Measurements from ENCODE around the gene CACNG3.

CACNG3 gene

GRCh38 chr16:24349320-24349719, 93.2 kb downstream of the CACNG3 start:
- H3K27ac ChIP-seq = no peak overlapping the region
- no peak for TF ChIP-seq CTCF (conservative IDR thresholded peaks at IDR 0.05)

GRCh38 chr16:24352746-24353145, 96.6 kb downstream of the CACNG3 start:
- no peak overlapping the region for H3K27ac ChIP-seq
- TF ChIP-seq CTCF (conservative IDR thresholded peaks at IDR 0.05) = no peak

- H3K27ac ChIP-seq = no peak overlapping the region
- TF ChIP-seq CTCF (conservative IDR thresholded peaks at IDR 0.05) = no peak
These were observed 97.5 kb downstream of the CACNG3 start for GRCh38 chr16:24353622-24354021.

GRCh38 chr16:24357511-24357910, 101.4 kb downstream of the CACNG3 start:
- no peak overlapping the region for H3K27ac ChIP-seq
- no peak for TF ChIP-seq CTCF (conservative IDR thresholded peaks at IDR 0.05)

- H3K27ac ChIP-seq = no peak overlapping the region
- no peak for TF ChIP-seq CTCF (conservative IDR thresholded peaks at IDR 0.05)
These were observed 102.0 kb downstream of the CACNG3 start for GRCh38 chr16:24358117-24358516.

- TF ChIP-seq CTCF (conservative IDR thresholded peaks at IDR 0.05) = no peak
- no peak overlapping the region for H3K27ac ChIP-seq
These were observed 103.4 kb downstream of the CACNG3 start for GRCh38 chr16:24359490-24359889.

GRCh38 chr16:24360936-24361335, 104.8 kb downstream of the CACNG3 start:
- no peak for TF ChIP-seq CTCF (conservative IDR thresholded peaks at IDR 0.05)
- H3K27ac ChIP-seq = no peak overlapping the region

- H3K27ac ChIP-seq = no peak overlapping the region
- no peak for TF ChIP-seq CTCF (conservative IDR thresholded peaks at IDR 0.05)
These were observed 108.5 kb downstream of the CACNG3 start for GRCh38 chr16:24364596-24364995.

Measured in VCaP (cell line).